ENCODE results near the gene SLC44A2.

GRCh38 chr19:10667867-10668266, 42.5 kb downstream of the SLC44A2 start:
- TF ChIP-seq CTCF (conservative IDR thresholded peaks at IDR 0.05) (no peak), ZFX (IDR thresholded peaks at IDR 0.05) (no peak)

Data from C4-2B (cell line).